ENCODE measurements around the gene ZNF599.
"Not testable (repeated sequence)": the region's sequence is repeated elsewhere in the genome, so short reads cannot be mapped to it uniquely, and the experiment has no call there.

ZNF599 gene

DNA sequence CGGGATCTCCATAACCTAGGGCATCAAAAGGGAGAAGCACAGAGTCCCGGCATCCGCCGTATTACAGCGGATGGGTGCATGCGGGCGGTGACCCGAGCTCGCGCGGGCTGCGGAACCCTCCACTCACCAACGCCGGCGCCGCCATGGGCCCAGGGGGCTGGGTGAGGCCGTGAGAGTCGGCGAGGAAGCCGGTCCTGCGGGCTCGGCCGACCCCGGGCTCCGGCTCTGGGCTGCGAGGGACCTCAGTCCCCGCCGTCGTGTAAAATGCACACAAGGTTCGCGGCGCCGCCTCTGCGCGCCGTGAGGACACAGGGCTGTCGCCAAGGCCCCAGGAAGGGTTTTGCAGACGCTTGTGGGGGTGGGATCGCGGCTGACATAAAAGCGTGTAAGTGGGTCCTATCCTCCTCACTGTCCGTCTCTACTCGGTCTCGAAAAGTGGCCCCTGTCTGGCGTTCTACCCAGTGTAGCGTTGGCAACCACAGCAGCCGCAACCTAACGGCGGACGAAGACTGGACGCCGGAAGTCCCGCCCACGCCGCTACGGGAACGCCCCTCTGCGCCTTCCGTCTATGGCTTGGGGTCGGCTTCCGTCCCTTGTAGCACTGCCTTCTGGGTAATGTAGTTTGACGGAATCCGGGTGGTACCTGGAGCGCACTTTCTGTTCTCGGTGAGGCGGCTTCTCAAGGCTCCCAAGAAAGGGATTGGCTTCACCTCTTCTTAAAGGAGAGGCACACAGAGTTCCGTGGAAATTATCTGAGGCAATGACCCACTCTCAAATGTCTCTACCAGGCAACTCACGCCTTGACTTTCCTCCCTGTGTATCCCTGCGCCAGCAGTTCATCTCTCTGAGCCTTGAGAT, at the start of gene ZNF599:
Gene ZNF599 (minus strand): TSS at position 519 of the 858 bp plus-strand sequence. CDS start 374 bp downstream, at position 145.
- peak; percentile 83 for DNase-seq

DNA sequence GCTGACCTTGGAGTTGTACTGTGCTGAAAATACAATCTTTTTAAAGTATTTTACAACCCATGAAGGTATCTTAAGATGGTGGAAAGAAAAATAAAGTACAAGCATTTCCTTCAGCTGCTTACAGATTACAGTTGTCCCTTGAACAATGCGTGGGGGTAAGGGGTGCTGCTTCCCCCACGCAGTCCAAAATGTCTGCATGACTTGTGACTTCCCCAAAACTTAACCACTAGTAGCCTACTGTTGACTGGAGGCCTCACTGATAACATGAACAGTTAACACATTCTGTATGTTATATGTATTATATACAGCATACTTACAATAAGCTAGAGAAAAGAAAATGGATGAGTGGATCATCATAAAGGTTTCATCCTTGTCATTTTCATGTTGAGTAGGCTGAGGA, 45.3 kb upstream of the ZNF599 start:
- no peak for DNase-seq

DNA sequence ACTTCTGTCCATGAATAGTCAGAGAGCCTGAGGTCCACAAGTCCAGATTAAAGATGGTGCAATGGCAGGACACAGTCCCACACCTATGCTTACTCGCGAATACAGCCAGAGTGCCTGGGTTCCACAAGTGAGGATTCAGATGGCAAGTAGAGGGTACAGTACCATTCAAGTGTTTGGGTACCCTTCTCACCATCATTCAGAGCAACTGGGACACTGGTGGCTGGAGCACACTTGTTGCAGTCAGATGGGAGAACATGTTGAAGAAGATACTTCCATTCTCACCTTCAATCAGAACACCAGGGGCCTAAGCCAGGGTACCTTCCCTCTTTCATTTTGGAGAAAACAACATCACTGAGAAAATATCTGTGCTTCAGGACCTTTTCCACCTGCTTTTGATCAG, 43.7 kb upstream of the ZNF599 start:
- no peak for DNase-seq

DNA sequence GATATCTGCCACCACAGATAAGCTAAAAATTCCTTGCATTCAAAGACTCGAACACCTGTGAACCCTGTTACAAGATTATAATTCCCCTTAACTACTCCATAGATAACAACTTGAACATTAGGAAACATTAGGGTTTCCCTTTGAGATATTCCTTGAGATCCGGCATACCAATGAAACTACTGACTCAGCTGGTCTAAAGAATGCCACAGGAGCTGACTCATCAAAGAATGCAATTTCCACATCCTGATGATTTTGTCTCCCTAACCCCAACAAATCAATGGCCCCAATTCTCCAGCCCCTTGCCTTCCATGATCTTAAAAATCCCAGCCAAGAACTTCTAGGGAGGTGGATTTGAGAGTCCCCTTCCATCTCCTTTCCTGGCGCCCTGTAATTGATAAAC, 35.6 kb upstream of the ZNF599 start:
- peak; percentile 1 for DNase-seq

DNA sequence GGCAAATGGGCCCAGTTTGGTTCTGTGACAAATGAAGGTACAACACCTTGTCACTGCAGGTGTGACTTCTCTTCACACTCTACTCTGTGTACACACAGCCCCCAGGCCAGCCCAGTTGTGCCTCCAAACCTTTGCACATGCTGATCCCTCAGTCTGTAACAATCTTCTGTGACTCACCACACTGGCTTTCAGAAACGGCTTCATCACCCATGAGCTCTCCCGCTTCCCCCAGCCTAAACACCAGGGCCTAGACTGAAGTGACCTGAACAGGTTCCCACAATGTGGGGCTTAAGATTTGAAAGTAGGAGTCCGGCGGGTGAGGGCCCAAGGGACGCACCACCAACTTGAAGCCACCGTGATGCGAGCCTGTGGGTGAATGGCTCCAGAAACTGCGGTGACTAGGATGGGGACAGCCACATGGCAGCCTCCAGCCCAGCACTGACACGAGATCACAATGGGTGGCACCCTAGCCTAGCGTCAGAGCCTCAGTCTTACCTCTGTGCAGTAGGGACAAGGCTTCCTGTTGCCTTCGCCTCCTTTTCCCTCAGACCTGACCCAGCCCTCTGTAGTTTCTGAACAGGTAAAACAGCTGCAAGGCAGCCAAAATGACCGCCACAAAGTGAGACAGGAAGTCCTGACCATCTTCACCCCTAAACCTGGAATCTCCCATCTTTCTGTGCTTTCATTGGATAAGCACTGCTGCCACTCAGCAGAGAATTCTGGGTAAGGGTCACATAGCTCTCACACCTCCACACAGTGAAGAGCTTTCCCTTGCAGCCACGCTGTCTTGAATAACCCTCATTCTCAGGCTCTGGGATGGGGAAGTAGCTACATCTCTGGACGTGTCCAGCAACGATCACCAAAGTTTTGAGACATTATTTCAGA, 34.2 kb upstream of the ZNF599 start:
- no peak for DNase-seq

DNA sequence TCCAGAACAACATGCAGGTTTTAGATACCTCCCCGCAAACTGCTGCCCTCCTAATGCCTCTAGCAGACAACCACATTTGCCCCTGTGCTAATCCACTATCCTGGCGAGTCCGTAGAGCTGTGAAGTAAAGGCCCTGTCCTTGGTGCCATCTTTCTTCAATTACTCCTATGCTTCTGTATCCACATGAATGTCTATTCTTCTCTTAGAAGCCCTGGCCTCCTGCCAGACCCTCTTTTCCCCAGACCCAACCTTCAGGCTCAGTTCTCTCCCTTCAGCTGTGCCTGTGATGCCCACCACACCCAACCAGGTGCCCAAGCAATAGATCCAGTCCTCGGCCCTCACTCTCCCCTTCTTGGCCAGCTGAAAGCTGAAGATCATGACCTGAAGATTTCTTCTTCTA, 31.1 kb upstream of the ZNF599 start:
- no peak for DNase-seq

DNA sequence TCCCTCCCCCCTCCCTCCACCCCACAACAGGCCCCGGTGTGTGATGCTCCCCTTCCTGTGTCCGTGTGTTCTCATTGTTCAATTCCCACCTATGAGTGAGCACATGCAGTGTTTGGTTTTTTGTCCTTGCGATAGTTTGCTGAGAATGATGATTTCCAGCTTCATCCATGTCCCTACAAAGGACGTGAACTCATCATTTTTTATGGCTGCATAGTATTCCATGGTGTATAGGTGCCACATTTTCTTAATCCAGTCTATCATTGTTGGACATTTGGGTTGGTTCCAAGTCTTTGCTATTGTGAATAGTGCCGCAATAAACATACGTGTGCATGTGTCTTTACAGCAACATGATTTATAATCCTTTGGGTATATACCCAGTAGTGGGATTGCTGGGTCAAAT, 23.9 kb upstream of the ZNF599 start:
- not testable (repeated sequence) for DNase-seq

DNA sequence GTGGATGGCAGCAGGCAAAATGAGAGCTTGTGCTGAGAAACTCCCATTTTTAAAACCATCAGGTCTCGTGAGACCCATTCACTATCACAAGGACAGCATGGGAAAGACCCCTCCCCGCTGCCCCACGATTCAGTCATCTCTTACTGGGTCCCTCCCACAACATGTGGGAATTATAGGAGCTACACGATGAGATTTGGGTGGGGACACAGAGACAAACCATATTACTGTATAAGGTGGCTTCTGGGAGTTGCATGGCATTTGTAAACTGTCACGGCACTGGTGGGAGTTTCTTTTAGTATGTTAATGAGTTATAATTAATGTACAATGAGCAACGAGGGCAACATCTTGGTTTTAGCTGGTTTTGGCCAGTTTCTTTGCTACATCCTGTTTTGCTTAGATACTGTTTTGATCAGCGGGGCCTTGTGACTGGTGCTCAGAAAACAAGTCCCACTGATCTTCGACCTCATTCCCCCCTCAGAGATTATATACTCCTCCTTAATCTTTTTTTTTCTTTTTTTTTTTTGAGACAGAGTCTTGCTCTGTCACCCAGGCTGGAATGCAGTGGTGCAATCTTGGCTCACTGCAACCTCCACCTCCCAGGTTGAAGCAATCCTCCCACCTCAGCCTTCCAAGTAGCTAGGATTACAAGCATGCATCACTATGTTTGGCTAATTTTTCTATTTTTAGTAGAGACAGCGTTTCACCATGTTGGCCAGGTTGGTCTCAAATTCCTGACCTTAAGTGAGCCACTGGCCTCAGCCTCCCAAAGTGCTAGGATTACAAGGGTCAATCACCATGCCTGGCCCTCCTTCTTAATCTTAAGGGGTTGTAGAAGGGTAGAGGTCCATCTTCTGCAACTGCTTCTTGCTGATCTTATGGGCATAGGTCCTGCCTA, 21.3 kb upstream of the ZNF599 start:
- no peak for DNase-seq

DNA sequence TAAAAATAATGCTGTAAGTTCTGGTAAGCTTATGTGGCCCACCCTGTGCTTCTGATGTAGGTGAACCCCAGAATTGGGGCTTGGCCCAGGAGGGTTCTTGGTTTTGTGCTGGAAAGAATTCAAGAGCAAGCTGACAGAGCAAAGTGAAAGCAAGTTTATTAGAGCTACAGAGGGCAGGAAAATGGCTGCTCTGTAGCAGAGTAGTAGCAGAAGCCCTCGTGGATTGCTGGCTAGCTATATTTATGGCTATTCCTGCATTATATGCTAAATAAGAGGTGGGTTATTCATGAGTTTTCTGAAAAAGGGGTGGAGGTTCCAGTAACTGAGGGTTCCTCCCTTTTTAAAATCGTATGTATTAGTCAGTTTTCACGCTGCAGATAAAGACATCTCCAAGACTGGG, 20.6 kb upstream of the ZNF599 start:
- DNase-seq: no peak

DNA sequence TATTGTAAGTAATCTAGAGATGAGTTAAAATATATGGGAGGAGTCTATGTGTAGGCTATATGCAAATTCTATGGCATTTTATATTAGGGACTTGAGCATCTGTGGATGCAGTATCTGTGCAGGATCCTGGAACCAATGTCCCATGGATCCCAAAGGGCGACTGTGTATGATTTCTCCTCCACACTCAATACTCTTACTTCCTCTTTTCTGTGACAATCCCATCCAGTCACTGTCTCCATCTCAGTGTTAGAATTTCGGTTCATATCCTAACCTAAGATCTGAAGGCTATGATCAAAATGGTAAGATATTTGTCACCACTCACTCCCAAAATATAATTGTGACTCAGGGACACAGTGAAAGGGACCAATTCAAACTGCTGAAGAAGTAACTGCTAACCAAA, 15.1 kb upstream of the ZNF599 start:
- DNase-seq: no peak

DNA sequence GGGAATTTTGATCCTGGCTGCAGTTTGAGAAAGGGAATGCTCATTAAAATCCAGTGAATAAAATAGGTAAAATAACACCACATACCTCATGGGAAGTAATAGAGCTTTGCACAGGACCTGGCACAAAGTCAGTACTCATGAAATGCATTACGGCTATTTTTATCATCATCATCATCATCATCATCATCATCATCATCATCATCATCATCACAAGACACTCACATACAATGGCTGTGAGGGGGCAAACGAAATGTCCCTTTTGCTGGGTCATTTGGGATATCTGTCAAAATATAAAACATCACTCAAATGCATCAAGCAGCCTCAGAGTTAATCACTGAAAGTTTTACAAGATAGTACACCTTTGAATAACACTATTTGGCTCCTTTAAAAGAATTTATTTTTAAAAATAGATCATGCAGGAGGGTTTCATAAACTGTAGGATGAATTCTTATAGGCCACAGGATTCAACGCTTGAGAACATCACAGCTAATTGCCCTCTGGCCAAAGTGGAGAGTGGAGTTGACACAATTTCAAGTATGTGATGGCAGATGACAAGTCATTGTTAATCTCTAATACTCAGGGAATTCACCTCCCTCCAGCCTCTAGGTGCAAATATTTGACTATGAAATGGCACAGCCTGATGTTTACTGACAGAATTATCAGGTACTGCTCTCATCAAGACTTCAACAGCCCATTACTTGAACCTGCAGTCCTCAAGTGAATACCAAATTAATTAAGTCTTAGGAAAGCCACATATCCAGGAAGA, 14.2 kb upstream of the ZNF599 start:
- no peak for DNase-seq

DNA sequence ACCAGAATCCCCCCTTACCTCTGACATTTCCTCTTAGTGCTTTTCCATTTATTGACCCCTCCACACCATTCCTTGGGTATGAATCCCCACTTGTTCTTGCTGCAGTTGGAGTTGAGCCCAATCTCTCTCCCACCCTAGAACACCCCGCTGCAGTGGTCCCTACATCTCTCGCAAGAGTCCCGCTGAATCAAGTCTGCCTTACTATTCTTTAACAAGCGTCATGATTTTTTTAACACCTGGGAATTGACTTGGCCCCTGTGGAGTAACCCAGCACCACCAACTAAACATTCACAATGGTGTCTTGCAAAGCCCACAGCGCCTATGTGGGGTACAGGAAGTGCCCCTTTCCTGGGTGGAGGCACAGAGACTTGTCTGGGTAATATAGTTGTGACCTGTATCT, 13.2 kb upstream of the ZNF599 start:
- DNase-seq: no peak

DNA sequence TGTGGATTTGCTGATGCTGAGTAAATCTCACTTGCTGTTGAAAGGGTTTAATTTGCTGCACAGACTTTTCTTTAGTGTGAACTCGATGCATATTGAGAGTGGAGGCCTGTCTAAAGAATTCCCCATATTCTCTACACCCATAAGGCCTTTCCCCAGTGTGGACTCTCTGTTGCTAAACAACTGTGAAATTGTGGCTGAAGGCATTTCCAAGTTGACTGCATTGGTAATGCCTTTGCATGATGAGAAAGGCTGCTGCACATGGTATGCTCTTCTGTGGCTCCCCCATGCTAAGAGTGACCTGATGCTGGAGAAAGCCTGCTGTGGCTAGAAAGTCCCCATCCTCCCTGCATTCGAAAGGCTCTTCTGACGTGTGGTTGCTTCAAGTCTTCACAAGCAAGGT, 6.6 kb upstream of the ZNF599 start:
- no peak for DNase-seq

DNA sequence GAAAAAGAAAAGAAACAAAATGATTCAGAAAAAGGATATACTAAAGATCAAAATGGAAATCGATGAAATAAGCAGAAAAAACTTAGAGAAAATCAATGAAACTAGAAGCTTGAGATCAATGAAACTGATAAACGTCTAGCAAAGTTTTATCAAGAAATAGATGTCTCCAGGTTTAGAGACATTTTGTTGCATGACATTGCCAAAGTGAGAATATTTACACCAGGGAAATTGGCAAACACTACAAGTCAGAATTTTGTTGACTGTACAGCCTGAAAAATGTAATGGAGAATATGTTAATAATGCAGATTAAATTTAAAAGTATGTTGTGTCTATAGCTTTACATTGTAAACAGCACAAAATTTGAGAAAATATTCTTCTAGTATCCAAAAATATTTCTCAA, 5.3 kb upstream of the ZNF599 start:
- DNase-seq: no peak

DNA sequence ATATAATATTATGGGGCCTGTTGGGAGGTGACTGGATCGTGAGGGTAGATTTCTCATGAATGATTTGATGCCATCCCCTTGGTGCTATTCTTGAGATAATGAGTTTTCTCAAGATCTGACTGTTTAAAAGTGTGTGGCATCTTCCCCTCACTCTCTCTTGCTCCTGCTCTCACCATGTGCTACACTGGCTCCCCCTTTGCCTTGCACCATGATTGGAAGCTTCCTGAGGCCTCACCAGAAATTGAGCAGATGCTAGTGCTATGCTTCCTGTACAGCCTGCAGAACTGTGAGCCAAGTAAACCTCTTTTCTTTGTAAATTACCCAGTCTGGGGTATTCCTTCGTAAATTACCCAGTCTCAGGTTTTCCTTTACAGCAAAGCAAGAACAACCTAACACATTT, 1.8 kb upstream of the ZNF599 start:
- no peak for DNase-seq

DNA sequence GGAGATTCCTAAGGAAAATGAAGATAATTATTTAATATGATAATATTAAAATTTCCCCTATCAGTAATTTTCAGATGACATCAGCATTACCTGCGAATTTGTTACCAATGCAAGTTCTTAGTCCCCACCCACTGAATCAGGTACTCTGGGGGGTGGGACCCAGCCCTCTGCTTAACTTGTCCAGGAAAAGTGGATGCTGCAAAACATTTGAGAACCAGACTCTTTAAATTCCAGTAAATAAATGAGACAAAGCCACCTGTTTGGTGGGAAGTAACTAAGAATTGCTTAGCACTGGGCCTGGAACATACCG, 495 bp upstream of the ZNF599 start:
- DNase-seq: no peak

DNA sequence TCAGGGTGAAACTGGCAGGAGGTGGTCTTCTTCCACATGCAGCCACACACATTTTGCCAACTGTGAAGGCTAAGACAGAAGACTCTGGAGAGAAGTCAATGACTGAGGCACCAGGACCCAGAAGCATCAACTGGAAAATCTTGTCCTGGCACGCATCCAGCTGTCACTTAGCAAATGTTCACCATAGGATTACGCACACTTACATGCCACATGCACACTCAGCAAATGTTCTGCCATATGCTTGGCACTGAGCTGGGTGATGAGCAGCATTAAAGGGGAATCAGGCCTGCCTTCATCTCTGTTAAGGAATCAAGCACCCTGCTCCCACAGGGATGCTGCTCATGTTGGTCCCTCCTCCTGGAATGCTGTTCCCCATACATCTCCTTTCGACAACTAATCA, 5.1 kb downstream of the ZNF599 start:
- DNase-seq: no peak

DNA sequence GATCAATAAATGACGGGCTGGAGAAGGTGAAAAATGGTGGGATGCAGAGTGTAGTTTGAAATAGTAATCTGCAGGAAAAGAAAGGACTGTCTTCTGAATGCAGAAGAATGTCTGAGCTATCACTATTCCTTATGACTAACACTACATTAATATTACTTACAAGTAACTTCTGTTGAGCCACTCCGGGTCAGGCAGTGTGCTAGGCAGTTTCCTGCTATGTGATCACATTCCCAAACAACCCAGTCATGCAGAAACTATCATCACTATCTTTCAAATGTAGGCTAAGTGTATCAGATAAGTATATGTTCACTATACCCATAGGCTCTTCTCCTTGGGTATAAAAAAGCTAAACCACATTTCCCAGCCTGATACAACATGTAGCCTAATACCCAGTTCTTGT, 6.6 kb downstream of the ZNF599 start:
- no peak for DNase-seq

DNA sequence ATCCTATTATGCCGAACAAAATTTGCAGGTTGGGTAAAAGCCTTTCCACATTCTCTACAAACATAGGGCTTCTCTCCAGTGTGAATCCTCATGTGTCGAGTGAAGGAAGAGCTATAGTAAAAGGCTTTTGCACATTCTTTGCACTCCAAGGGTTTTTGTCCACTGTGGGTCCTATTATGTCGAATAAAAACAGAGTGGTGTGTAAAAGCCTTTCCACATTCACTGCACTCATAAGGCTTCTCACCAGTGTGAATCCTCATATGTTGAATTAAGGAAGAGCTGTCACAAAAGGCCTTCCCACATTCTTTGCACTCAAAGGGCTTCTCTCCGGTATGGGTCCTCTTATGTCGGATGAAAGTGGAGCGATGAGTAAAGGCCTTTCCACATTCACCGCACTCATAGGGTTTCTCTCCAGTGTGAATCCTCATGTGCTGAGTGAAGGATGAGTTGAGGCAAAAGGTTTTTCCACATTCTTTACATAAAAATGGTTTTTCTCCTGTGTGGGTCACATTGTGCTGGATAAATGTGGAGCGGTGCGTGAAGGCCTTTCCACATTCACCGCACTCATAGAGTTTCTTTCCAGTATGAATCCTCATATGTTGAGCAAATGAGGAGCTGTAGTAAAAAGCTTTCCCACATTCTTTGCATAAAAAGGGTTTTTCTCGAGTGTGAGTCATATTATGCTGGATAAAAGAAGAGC, 13.6 kb downstream of the ZNF599 start:
- no peak for DNase-seq

DNA sequence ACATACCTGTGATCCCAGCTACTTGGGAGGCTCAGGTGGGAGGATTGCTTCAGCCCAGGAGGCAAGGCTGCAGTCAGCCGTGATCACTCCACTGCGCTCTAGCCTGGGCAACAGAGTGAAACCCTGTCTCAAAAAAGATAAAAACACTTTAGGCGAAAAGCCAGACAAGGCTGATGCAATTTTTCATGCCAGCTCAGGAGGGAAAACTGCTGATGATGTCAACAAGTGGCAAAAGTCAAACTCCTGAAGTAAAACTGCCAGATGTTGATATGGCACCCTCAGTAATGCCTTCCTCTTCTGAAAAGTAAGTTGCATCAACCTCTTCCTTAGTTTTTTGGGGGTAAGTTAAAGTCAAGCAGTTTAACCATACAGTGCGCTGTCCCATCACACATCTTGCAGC, 15.6 kb downstream of the ZNF599 start:
- no peak for DNase-seq

DNA sequence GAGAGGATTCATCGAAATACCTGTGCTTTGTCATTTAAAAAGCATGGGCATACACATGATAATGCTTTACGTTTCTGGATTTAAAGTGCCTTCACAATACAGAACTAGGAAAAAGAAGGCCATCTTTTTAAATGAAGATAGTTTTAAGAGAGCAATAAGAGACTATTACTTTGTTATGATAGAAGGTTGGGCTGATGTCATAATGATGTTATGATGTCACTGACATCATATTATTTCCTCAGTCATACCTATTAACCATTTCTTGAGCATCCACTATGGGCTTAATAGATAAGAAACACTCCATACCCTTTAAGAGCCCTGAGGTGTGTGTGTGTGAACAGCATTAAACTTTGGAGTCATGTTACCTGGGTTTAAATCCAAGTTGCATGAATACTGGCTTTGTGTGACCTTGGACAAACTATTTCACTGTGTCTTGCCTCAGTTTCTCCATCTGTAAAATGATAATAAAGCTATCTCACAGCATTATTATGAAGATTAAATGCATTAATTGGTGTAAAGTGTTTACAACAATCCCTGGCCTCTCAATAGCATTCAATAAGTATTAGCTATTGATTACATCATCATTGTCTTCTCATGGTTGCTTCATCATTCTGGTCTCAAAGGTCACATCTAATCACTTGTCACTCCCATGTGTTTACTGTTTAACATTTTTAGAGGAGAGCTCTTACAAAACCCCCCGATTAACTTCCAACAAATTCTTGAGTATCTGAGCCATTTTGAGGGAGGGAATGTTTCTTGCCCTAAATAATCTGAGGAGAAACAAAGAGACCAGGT, 27.9 kb downstream of the ZNF599 start:
- DNase-seq: no peak
